ENCODE results near the gene ERC2.

ERC2 gene

DNA sequence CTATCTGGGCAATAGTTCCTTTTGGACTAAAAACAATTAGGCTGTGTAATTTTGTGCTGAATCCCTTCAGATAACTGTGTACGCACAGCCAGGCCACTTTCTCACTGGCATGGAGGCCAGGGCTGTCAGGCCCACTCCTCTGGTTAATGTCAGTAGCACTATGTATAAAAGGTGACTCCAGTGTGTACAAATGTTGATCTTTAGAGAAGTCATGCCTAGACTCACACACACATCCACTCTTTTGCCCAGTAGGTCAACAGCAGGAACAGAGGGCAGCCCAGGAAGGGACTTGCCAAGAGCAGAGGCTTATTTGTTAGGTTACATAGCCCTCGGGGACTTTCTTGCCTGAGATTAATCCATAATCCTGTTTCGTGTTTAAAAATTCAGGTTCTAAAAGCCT is 564.6 kb downstream of the ERC2 start:
- no peak for FAIRE-seq

DNA sequence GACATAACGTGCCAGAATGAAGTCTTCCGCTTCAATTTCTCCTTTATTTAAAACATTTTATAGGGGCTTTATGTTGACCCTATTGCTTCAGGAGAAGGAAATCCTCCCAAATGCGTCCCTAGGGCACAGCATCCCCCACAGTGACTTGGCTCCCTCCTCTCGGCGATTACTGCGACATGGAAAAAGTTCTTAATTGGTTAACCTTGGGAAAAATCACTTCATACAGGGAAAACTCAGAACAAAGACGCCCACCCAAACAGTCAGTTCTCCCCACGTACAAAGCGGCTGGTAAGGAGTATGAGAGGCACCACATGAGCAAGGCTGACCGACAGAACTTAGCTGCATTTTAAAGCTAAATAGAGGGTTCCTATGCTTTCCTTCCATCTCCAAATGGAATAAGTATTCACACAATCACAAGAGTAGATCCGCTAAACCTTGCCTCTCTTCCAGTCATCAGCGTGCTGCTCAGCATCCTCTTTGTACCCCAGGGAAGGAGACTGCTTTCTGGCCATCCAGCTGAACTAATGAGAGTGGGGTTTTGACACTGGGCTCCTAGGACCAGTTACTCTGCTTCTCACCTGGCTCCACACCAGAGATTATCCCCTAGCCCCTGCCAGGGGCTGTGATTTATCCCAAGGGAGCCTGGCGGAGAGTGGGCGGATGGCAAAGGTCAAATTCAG is 565.9 kb downstream of the ERC2 start:
- no peak for FAIRE-seq

DNA sequence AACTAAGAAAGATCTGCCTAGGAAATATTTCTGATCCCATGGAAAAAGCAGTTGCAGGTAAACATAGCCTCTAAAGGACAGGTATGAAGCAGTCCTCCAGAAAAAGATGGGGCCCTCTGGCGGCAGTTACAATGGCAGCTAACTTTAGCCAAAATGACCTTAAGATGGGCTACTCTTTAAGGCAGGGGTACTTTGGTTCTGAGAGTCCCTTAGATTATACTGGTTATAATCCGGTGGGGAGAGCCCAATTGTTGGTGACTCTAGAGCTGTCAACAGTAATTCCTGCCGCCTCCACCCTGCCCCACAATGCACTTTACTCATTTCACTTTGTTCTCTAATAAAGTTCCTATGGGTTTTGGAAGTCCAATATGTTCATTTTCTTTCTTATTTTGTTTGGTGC is 568.4 kb downstream of the ERC2 start:
- FAIRE-seq = no peak

DNA sequence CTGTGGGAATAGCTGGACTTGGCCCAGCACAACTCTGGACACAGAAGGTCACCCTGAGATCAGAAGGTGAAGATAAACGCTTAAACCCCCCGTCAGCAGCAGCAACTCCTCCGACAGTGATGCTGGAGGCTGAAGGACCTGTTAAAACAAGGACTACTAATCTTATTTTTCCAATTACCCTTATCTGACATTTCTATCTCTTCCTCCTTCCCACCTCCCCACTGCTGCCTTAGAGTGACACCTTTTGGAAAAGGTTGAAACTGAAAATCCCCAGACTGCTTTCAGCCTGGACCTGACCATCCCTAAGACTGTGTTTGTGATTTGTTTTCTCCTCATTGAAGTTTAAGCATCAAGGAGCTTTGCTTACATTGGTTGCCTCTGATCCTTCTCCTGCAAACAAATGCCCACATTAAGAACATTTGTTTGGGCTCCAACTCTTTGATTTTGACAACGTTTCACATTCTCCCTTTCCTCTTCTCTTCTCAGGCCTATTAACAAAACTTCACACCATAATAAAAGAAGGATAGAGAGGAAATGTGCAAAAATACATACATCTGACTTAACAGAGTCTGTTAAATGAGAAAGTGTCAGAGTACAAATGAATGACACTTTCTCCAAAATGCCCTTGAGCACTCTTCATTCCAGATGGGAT is 570.6 kb downstream of the ERC2 start:
- no peak for FAIRE-seq

DNA sequence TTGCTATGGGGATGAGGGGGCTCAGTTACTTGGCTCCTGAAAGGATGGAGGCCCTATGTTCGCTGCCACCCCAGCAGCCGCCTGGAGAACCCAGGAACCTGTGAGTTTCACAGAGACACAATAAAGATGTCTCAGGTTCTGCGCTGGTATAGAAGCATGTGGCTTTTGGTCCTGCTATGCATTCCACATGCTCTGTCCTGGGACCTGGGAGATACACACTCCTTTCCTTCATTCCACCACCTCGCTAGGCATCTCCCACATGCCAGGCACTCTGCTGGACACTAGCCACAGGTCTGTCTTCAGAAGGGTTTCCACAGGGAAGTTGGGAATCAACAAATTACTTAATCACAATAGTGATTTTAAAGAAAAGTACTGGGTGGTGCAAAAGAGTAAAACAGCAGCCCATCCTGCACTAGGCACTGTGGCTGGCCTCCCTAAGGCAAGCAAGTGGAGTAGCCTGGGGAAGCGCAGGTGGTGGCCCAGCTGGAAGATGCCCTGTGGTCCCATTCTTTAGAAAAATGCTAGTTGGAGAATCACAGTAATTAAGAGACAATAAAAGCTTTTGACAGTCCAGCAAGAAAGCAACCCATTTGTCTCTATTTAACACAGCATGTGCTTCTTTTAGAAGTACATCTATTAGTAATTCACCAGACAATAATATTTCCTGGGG is 572.2 kb downstream of the ERC2 start:
- no peak for FAIRE-seq

DNA sequence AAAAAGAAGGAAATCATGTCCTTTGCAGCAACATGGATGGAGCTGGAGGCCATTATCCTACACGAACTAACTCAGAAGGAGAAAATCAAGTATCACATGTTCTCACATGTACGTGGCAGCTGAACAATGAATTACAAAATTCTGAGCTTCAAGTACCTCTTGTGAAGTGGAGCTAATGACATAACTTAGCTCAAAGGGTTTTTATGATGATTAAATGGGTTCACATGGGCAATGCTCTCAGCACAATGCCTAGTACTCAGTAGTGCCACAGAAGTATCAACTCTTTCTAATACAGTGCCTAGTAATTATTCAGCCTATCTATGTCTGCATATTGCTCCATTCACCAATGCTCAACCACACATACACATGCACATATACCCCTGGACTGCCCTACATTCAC is 573.7 kb downstream of the ERC2 start:
- FAIRE-seq = no peak

DNA sequence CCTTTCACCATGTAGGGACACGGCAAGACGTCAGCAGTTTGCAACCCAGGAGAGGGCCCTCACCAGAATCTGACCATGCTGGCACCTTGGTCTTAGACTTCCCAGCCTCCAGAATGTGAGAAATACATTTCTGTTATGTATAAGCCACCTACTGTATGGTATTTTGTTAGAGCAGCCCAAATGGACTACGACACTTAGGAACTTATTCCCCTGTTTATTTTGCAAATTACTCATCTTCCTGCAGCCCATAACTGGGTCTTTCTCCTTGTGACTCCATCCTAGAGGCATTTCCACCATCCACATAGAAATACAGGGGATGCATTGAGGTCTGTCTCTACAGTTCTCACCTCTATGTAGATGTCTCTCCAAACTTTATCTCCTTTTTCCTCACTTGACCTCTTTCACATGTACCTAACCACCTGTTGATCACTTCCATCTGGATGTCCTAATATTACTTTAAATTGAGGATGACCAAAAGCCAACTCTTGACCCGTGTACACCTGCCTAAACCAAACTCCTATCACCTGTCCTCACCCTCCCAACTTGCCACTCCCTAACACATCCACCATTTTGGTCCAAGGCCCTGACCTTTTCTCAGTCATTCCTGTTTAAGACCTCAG is 575.1 kb downstream of the ERC2 start:
- FAIRE-seq = no peak

DNA sequence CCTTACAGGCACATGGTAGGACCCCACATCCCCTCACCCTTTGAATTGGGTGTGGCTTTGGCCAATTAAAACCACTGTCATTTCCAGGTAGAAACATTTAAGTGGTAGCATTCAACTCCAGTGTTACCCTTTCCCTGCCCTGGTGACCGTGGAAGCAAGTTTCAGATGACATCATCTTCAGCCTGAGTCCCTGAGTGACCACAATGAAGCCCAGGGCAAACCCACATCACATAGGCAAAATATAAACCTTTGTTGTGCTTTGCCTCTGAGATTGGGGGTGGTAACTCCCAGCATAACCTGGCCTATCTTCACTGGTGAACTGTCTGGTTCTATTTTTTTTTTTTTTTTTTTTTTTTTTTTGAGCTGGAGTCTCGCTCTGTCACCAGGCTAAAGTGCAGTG is 577.2 kb downstream of the ERC2 start:
- FAIRE-seq = no peak

DNA sequence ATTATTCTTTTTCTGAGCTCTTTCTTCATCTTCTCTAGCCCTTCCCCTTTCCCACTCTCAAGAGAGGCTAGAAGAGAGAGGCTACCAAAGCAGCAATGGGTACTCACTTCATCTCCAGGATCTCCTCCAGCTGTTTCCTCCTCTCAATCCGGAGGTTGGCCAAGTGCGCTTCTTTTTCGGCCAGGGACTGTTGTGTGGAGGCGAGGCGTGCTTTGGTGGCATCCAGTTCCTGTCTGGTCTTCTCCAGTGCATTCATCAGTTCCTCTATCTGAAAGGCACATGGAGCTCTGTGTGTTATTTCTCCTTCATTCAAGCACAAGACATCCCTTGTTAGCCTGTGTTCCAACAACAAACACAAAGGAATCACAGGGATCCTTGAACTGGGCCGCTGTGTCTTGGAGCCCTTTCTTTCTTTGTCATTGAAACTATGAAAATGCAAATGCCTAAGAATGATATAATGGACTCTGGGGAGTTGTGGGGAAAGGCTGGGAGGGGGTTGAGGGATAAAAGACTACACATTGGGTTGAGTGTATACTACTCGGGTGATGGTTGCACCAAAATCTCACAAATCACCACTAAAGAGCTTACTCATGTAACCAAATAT is 579.9 kb downstream of the ERC2 start:
- FAIRE-seq = no peak

DNA sequence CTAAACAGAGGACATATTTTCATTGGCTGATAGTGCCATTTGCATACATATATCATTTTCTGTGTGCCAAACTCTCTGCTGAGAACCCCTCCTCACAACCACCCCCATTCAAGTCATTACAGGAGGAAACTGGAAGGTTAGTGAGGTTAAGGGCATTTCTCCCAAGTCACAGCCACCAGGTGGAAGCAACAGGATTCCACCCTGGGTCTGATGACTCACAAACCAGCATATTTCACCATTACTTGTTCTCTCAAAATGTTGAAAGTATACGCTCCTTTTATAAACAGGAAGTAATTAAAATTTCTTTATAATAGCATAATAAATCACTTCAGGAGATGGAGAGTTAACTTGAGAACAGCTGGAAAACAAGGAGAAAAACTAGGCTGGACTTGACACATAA is 582.5 kb downstream of the ERC2 start:
- no peak for FAIRE-seq

DNA sequence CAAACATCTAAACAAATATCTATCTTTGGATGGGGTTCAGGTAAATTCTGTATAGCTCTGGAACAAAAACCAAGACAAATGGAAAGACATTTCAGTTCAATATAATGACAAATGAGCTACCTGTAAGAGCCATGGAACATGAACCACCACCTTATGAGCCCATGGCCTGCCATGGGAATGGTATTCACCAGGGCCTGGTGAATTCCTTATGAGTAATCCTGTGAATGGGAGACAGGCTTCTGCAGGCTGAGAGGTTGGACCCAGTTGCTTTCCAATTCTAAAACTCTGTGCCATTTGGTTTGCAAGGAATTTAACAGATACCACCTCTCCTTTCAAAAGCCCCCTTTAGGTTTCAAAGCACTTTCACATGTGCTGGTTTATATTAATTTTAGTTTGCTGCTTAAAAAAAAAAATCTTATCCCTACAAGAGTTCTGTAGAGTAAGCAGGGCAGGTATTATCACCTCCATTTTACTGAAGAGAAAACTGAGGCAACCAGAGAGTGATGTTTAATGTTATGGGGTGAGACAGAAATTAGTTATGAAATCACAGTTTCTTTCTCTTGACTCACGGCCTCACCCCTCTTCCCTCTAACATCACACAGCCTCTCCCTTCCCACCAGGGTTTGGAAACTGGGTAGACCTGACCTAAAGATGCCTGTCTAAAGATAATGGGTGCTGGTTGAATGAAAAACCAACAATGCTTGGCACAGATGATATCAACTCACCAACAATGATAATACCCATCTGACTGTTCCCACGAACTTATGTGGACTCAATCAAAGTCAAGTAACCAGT is 583.6 kb downstream of the ERC2 start:
- FAIRE-seq = no peak

DNA sequence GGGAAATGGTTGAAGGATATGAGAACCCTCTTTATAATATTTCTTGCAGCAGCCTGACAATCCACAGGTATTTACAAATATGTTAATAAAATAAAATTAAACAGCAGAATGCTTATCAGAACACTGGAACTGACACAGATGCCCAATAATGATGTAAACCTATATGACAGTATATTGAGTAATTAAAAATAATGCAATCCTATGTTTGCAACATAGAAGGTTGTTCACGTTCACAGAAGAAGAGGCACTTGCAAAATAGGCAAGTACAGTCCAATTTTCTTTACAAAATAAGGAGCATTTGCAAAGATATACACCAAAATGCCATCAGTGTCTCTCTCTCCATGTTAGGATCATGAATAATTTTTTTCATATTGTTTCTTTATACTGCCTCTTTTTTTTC is 584.2 kb downstream of the ERC2 start:
- FAIRE-seq = no peak

DNA sequence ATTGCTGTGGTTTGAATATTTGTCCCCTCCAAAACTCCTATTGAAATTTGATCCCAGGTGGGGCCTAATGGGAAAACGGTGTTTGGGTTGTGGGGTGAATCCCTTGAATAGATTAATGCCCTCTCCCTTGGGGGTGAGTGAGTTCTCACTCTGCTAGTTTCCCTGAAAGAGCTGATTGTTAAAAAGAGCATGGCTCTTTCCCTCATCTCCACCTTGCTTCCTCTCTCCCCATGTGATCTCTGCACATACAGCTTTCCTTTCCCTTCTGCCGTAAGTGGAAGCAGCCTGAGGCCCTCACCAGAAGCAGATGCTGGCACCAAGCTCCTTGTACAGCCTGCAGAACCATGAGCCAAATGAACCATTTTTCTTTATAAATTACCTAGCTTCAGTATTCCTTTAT is 586.3 kb downstream of the ERC2 start:
- FAIRE-seq = no peak

DNA sequence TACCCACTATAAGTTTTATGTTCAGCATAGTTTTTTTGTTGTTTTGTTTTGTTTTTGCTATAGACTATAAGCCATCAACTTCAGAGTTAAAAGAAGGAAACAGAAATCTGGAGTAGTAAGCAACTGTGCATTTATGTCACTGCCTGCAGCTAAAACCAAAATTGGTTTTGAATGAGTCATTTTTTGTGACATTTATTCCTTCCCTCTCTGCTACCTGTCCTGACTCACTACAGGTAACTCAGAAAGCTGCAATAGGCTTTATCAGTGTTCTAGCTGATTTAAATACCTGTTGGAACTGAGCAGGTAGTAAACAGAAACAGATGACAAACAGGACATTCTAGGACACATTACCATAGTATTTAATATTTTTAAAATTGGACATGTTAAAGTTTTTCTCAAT is 587.9 kb downstream of the ERC2 start:
- FAIRE-seq = no peak

DNA sequence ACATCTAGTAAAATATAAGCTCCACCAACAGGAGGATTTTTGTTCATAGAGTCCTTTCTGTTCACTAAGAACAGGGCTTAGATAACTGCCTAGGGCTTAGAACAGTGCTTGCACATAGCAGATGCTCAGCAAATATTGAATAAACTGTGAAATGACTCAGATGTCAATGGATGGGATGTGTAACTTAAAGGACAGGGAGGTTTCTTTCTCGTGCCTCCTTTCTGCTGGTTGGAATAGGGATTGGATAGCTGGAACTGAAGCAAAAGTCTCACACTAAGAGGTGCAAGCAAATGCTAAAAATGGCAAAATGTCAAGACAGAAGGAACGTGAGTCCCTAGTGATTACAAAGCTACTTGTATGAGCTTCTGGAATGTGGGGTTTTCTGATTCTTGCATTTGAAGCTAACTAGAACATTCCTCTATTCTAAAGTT is 588.4 kb downstream of the ERC2 start:
- FAIRE-seq = no peak

DNA sequence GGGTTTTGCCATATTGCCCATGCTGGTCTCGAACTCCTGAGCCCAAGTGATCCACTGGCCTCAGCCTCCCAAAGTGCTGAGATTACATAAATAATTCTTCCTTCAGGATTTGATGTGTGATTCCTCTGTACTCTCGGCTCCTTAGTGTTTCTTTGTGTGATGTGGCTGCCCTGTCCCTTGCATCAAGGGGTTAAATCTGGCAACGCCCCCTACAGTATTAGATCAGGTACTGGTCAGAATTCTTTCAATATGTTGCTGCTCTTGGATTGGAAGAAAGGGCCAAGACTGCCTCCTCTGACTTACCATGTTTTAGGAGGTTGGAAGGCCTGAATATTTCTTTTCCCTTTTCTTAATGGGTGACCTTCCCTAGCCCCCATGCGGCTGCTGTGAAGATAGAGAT is 590.6 kb downstream of the ERC2 start:
- FAIRE-seq = no peak

DNA sequence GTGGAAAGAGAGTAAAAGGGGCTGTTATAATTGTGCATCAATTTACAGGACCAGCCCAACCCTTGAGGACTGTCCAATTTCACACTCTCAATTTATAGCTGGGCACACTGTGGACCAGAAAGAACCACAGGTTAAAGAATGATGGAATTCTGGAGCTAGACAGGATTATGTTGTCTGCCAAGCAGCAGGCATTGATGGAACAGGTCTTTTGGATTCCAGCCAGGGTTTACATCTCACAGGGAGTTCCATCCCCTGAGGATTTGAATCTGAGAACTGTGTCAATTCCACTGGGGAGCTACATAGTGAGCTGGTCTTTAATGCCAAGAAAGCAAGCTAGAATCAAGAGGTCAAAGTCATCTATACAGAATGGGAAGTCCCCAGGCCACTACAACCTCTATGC is 591.7 kb downstream of the ERC2 start:
- FAIRE-seq = no peak

DNA sequence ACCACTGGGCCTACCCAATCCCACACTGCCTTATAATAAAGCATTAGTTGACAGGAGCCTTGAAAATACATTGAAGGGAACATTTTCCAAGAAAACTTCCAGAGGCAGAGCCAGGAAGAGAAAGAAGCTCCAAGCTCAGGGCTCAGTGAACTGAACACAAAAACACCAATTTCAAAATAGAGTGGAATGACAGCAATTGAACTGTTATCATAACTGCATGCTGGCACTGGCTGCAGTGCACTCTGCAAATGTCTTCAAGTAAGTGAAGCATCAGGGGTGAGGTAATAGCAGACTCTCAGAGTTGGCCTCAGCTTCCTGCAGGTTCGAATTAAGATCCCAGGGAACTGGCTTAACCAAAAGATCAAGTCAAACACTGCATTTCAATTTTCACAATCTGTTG is 593.2 kb downstream of the ERC2 start:
- no peak for FAIRE-seq

DNA sequence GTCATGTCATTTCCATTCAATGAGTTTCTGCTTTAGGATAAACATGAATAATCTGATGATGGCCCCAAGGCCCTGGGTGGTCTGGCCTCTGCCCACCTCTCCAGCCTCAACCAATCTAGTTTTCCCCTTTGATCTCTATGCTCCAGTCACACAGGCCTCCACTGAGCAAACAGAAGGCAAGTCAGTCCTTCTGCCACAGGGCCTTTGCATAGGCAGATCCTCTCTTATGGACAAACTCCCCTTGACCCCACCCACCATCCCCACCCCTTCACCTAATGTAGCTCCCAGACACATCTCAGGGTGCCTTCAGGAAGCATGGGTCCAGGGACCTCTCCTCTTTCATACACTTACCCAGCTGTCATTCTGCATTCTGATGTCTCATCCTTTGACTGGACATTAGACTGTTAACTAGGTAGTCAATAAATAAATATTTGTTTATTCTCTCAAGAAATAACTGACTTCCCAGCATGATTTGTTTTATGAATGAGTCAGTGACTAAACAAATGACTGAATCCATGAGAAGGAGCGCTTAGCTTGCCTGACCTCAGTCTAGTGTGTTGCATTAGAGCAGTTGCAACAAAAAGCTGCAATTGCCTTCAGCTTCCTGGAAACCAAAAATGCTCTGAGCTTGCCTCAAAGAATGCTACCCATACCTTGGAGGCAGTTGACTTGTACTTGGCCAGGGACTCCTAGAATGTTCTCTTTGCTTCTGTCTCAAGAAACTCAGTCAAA is 594.6 kb downstream of the ERC2 start:
- FAIRE-seq = no peak

DNA sequence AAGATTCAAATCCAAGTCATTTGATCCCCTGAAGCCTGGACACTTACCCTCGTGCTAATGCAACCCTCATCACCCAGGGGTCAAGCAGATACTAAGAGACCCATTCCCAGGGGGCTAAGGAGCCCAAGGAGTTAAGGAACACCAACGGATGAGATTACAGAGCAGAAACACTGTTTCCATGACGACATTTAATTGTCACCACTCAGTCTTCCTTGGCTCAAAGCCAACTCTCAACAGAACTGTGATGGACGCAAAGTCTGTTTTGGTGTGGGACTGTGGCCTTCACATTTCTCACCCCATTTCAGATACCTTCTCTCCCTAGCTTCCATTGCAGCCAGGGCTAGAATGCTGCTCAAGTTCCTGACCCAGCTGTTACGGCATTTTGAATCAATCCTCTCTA is 597.7 kb downstream of the ERC2 start:
- FAIRE-seq = no peak

DNA sequence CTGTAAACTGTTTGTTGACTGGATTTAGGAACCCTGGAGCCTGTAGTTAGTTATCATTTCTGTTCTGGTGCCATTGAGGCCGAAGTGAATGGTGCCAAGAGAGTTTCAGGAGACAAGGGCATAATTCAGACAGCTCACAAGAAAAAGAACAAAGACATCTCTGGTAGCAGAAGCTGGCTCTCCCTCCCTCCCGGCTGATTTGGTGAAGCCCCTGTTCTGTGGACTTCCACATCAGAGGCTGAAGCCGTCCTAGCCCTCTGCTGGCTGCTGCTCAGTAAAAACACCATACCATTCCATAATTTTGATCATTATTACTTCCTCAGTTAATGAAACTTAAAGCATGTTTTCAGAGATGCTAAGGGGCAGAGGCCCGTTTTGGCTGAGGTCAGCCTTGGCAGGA is 599.9 kb downstream of the ERC2 start:
- FAIRE-seq = no peak

DNA sequence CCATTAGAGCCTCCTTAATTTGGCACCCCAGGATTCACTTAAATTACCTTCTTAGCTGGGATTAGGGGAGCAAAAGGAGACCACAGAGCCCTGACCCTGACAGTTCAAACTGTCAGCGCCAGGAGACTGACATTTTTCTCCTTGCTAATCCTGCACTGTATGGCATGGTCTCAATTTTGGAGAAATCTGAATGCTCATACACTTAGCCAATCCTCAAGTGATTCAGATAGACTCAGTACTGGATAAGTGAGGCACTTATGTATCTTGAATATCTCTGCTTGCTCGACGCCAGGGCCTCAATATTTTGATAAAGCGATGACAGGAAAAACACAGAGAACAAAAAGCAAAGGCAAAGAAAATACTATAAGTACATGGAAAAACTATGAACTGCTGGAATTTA is 605.2 kb downstream of the ERC2 start:
- no peak for FAIRE-seq
